ENCODE results near the gene UBXN4.

UBXN4 gene

DNA sequence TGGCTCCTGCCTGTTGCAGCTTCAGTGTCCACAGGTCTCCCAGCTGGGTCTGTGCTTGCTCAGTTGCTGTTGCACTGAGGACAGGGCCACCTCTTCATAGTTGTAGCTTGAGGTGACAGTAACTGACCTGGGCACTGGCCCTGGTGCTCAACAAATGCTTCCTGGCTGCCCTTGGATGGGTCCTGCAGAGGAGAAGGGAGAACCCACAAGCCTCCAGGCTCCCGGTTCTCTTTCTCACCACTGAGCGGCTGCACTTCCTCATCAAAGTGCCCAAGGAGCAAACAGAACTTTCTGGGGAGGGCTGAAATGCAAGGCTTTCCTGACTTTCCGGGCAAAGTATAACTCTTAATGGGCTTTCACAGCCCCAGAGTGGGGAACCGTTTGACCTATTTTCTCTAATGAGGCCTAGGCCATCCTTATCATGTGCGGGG, 56.6 kb downstream of the UBXN4 start:
- no peak overlapping the region for H3K4me2 ChIP-seq (ENCODE audit: low read depth, low read length, poor library complexity, severe bottlenecking)
- no peaks in the 10 kb centered on the region for H4K20me1 ChIP-seq (ENCODE audit: insufficient read depth, low read length, poor library complexity, severe bottlenecking)

DNA sequence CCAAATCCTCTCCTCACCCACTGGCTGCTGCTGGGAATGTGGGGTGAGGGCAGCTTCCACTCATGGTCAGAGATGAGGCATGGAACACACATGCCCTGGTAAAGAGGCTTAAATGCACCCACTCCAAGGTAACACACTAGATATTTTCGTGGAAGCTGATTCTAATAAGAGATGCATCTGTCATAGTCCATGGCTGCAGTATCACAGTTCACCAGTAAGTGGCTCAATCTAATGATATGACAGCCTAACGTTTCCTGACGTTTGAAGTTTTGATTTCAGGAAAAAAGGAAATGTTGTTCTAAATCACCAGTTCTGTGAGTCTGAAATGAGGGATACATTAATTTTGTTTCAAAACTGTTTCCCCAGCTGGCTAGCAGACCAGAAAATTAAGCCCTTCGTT, 57.1 kb downstream of the UBXN4 start:
- H3K4me3 ChIP-seq (ENCODE audit: low read length, poor library complexity, severe bottlenecking), result no peak overlapping the region
- no peaks in the 10 kb centered on the region for H4K20me1 ChIP-seq (ENCODE audit: insufficient read depth, low read length, poor library complexity, severe bottlenecking)
- H3K4me1 ChIP-seq (ENCODE audit: insufficient read depth, low read length, poor library complexity, severe bottlenecking), result no peaks in the 10 kb centered on the region
- H3K27me3 ChIP-seq (ENCODE audit: insufficient read depth, low read length, poor library complexity, severe bottlenecking), result no peaks in the 10 kb centered on the region
- H3K79me2 ChIP-seq (ENCODE audit: insufficient read depth, low read length), result no peaks in the 10 kb centered on the region
- no peak overlapping the region for H3K9ac ChIP-seq (ENCODE audit: low read depth, low read length, poor library complexity, severe bottlenecking)
- H3F3A ChIP-seq (ENCODE audit: low read depth), result no peaks in the 10 kb centered on the region
- H3K4me2 ChIP-seq (ENCODE audit: low read depth, low read length, poor library complexity, severe bottlenecking), result no peak overlapping the region
- no peak overlapping the region for H2AFZ ChIP-seq (ENCODE audit: low read length)
- no peak for TF ChIP-seq EZH2phosphoT487 (IDR thresholded peaks at IDR 0.05; ENCODE audit: borderline replicate concordance)
- TF ChIP-seq, protein P1, sequence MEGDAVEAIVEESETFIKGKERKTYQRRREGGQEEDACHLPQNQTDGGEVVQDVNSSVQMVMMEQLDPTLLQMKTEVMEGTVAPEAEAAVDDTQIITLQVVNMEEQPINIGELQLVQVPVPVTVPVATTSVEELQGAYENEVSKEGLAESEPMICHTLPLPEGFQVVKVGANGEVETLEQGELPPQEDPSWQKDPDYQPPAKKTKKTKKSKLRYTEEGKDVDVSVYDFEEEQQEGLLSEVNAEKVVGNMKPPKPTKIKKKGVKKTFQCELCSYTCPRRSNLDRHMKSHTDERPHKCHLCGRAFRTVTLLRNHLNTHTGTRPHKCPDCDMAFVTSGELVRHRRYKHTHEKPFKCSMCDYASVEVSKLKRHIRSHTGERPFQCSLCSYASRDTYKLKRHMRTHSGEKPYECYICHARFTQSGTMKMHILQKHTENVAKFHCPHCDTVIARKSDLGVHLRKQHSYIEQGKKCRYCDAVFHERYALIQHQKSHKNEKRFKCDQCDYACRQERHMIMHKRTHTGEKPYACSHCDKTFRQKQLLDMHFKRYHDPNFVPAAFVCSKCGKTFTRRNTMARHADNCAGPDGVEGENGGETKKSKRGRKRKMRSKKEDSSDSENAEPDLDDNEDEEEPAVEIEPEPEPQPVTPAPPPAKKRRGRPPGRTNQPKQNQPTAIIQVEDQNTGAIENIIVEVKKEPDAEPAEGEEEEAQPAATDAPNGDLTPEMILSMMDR (conservative IDR thresholded peaks at IDR 0.05; ENCODE audit: low read length), result peak; percentile 50
- peaks cover 16% of the 10 kb centered on the region; the same call in 1 of the 2 replicates for H3K9me3 ChIP-seq (ENCODE audit: insufficient read depth, low read depth, low read length)
- H3K9me2 ChIP-seq (replicated peaks; ENCODE audit: low read depth, low read length), result no peaks in the 10 kb centered on the region
- H3K36me3 ChIP-seq (ENCODE audit: insufficient read depth, low read length), result no peaks in the 10 kb centered on the region

More for the DNA sequence above, 56.6 kb downstream of the UBXN4 start:
- Histone ChIP-seq H3K4me1 (ENCODE audit: insufficient read depth, low read length, poor library complexity, severe bottlenecking) (no peaks in the 10 kb centered on the region), H3K27me3 (ENCODE audit: insufficient read depth, low read length, poor library complexity, severe bottlenecking) (no peaks in the 10 kb centered on the region), H3K9me2 (replicated peaks; ENCODE audit: low read depth, low read length) (no peaks in the 10 kb centered on the region), H2AFZ (ENCODE audit: low read length) (no peak overlapping the region), H3K9me3 (ENCODE audit: insufficient read depth, low read depth, low read length) (peaks cover 16% of the 10 kb centered on the region; the same call in 1 of the 2 replicates), H3K9ac (ENCODE audit: low read depth, low read length, poor library complexity, severe bottlenecking) (no peak overlapping the region), H3F3A (ENCODE audit: low read depth) (no peaks in the 10 kb centered on the region), H3K36me3 (ENCODE audit: insufficient read depth, low read length) (no peaks in the 10 kb centered on the region), H3K4me3 (ENCODE audit: low read length, poor library complexity, severe bottlenecking) (no peak overlapping the region), H3K79me2 (ENCODE audit: insufficient read depth, low read length) (no peaks in the 10 kb centered on the region)
- TF ChIP-seq EZH2phosphoT487 (IDR thresholded peaks at IDR 0.05; ENCODE audit: borderline replicate concordance), result no peak

DNA sequence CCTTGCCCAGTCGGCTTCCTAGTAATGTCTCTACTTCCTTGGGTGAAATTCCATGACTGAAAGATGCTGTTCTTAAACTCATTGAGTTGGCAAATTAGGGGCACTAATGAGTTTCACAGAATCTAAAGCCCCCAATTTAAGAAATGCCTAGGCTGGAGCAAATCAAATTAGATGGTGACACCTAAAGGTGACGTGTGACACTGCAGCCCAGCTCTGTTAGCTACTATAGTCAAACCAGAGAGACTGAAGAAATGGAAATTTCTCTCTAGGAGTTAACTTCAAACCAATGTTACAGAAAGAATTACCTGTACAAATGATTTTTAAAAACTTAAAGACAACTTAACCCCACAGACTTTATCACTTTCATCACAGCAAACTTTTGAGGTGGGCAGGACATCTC, 58.1 kb downstream of the UBXN4 start:
- Histone ChIP-seq H4K20me1 (ENCODE audit: insufficient read depth, low read length, poor library complexity, severe bottlenecking) (no peaks in the 10 kb centered on the region), H3K4me3 (ENCODE audit: low read length, poor library complexity, severe bottlenecking) (no peak overlapping the region), H3F3A (ENCODE audit: low read depth) (no peaks in the 10 kb centered on the region), H3K4me2 (ENCODE audit: low read depth, low read length, poor library complexity, severe bottlenecking) (no peak overlapping the region), H3K9me3 (ENCODE audit: insufficient read depth, low read depth, low read length) (peaks cover 16% of the 10 kb centered on the region; the same call in 1 of the 2 replicates), H3K79me2 (ENCODE audit: insufficient read depth, low read length) (no peaks in the 10 kb centered on the region), H3K4me1 (ENCODE audit: insufficient read depth, low read length, poor library complexity, severe bottlenecking) (no peaks in the 10 kb centered on the region), H3K27me3 (ENCODE audit: insufficient read depth, low read length, poor library complexity, severe bottlenecking) (no peaks in the 10 kb centered on the region), H3K9me2 (replicated peaks; ENCODE audit: low read depth, low read length) (no peaks in the 10 kb centered on the region), H2AFZ (ENCODE audit: low read length) (no peak overlapping the region), H3K36me3 (ENCODE audit: insufficient read depth, low read length) (no peaks in the 10 kb centered on the region), H3K9ac (ENCODE audit: low read depth, low read length, poor library complexity, severe bottlenecking) (no peak overlapping the region)
- TF ChIP-seq EZH2phosphoT487 (IDR thresholded peaks at IDR 0.05; ENCODE audit: borderline replicate concordance), result no peak
- TF ChIP-seq, protein P1 (conservative IDR thresholded peaks at IDR 0.05; ENCODE audit: low read length), result peak; percentile 46

Data from Loucy (cell line).